NB4 (cell line): Measurements from ENCODE around the gene C11orf52.

Source experiments
- DNase-seq: peaks from one replicate; pipeline ENCODE4 v3.0.0; 2010; ENCODE audit warnings: low read depth
- H3K4me3 ChIP-seq: one replicate; pipeline ENCODE4 v1.5.1; 2011; ENCODE audit warnings: mild to moderate bottlenecking, low read depth, low read length, moderate library complexity
- CTCF ChIP-seq: IDR thresholded peaks from one replicate; pipeline ENCODE4 v1.5.1; 2012; ENCODE audit warnings: low read depth, low read length
- MYC ChIP-seq: IDR thresholded peaks from 2 replicates; pipeline ENCODE4 v1.6.1; 2011; ENCODE audit warnings: low read depth, low read length
- POLR2A ChIP-seq: IDR thresholded peaks from 2 replicates; pipeline ENCODE4 v1.6.1; 2011; ENCODE audit warnings: mild to moderate bottlenecking; ENCODE audit not compliant: insufficient read length; ENCODE audit errors: extremely low read depth
- TF ChIP-seq, protein P1 (sequence below): IDR thresholded peaks from 2 replicates; pipeline ENCODE4 v1.6.1; 2011; ENCODE audit warnings: low read depth, low read length

The C11orf52 gene

GRCh38 chr11:111917312-111917711 is 1.4 kb upstream of the C11orf52 start:
- no peak overlapping the region for H3K4me3 ChIP-seq
- DNase-seq, result no peak
- TF ChIP-seq MYC, result no peak

GRCh38 chr11:111917788-111918187 is 925 bp upstream of the C11orf52 start:
- TF ChIP-seq POLR2A, result no peak
- TF ChIP-seq, protein P1, sequence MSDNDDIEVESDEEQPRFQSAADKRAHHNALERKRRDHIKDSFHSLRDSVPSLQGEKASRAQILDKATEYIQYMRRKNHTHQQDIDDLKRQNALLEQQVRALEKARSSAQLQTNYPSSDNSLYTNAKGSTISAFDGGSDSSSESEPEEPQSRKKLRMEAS, result no peak
- no peak for TF ChIP-seq MYC
- TF ChIP-seq CTCF, result no peak
- no peak overlapping the region for H3K4me3 ChIP-seq
- DNase-seq, result no peak

DNA sequence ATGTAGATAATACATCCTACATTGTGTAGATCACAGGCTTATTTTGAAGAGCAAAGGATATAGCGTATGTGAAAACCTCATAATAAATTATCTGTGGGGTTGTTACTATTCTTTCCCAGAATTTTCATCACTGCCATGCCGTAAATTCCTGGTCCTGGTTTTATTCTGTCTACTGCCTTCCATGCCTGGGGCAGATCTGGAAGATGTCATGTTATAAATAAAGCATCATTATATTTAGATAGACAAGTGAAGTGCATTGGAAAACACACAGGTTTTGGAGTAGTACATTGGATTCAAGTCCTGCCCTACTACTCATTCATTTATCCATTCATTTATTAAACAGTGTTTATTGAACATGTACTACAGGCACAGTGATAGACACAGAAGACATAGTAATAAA is 2.2 kb downstream of the C11orf52 start:
- no peak overlapping the region for H3K4me3 ChIP-seq
- DNase-seq, result no peak
- TF ChIP-seq POLR2A (no peak), CTCF (no peak), MYC (no peak)
- TF ChIP-seq, protein P1, result no peak

- DNase-seq, result no peak
- TF ChIP-seq CTCF (no peak), POLR2A (no peak), MYC (no peak)
- TF ChIP-seq, protein P1, result no peak
- H3K4me3 ChIP-seq, result no peak overlapping the region
Observed at GRCh38 chr11:111921541-111922230, 3.0 kb downstream of the C11orf52 start.

GRCh38 chr11:111922803-111923202 is 4.1 kb downstream of the C11orf52 start:
- no peak for DNase-seq
- no peak for TF ChIP-seq MYC
- no peak for TF ChIP-seq POLR2A
- TF ChIP-seq, protein P1, result no peak
- no peak for TF ChIP-seq CTCF
- no peak overlapping the region for H3K4me3 ChIP-seq

DNA sequence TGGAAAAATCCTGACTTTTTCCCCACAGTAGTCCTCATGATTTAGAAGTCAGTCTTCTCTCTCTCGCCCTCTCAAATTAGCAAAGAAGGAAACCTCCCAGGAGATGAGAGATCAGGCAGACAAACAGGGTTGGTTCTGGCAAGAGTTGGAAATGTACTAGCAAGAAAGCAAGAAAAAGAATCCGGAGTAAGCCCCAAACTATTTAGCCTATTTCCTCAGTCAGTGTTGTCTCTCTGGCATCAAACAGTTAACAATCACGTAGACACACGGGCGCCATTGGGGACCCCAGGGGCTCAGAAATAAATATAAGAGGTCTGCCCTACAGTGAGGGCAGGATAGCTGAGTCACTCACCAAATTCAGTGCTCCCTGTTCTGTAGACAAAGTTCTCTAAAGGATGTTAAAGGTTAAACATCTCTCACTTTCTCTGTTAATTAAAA is 4.7 kb downstream of the C11orf52 start:
- DNase-seq, result no peak
- no peak overlapping the region for H3K4me3 ChIP-seq
- TF ChIP-seq, protein P1, result no peak
- TF ChIP-seq CTCF, result no peak
